ENCODE data around the gene DLX4. TPM values are rescaled to one million over a fixed set of nuclear protein-coding genes. Genes with fewer than 3 reads are reported as not detected.
A peak's percentile ranks its signal among the peaks of the same experiment; 100 is the strongest.

Gene DLX4
- total RNA-seq, 1 donor from 2014 or later: not detected

DNA sequence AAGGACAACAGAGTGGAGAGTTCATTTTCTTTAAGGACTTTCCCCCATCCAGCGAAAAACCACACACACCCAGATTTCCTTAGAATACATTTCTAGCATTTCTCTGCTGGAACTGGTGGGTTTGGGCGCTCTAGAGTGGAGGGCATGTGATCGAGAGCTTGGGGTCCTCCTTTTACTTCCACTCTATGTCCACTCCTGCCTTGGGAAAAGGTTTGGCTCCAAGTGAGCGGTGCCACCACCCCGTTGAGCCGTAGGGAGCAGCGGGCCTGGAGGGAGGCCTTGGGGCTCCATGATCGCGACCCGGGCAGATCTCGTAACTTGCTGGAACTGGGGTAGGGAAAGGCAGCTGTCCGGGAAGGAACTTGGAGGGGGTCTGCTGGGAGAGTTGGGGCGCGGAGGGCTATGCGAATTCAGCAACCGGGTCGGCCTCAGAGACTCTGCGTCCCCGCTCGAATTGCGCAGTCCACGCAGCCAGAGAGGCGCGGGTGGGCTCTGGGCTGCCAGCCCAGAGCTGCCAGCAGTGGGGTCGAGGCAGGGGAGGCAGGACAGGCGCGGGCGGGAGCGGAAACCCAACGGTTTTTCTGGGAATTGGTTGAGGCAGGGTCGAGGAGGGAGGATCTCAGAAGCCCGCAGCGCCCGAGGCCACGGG lies 2.3 kb downstream of the DLX4 start:
- Mint-ChIP-seq H3K36me3 (ENCODE audit: low read depth, unreplicated experiment) (no peaks in the 10 kb centered on the region), H3K27ac (ENCODE audit: unreplicated experiment) (peak overlapping the region; percentile 18), H3K27me3 (ENCODE audit: low read depth, unreplicated experiment) (peaks cover 89% of the 10 kb centered on the region), H3K4me1 (ENCODE audit: low read depth, unreplicated experiment) (no peaks in the 10 kb centered on the region), H3K4me3 (ENCODE audit: unreplicated experiment) (no peak overlapping the region), H3K9me3 (ENCODE audit: unreplicated experiment) (peaks cover 12% of the 10 kb centered on the region)
- peak overlapping the region; percentile 30 for H3K4me2 ChIP-seq (ENCODE audit: low read length)
- no peaks in the 10 kb centered on the region for H3K79me2 ChIP-seq (ENCODE audit: insufficient read depth, low read length)
- no peak overlapping the region for H2AFZ ChIP-seq (ENCODE audit: low read depth, low read length)
- no peak overlapping the region for H3K4me3 ChIP-seq (ENCODE audit: insufficient read depth, low read depth, low read length)
- H3K27me3 ChIP-seq (ENCODE audit: insufficient read depth, low read length): peaks cover 97% of the 10 kb centered on the region
- peaks cover 6% of the 10 kb centered on the region for H3K4me1 ChIP-seq (ENCODE audit: insufficient read depth, low read length)
- no peaks in the 10 kb centered on the region for H3K36me3 ChIP-seq (ENCODE audit: insufficient read depth, low read length)
- peaks cover 13% of the 10 kb centered on the region for H4K20me1 ChIP-seq (ENCODE audit: insufficient read depth, low read length)
- TF ChIP-seq EZH2 (IDR thresholded peaks at IDR 0.05; ENCODE audit: insufficient read depth, low read length): no peak
- TF ChIP-seq, protein P1, sequence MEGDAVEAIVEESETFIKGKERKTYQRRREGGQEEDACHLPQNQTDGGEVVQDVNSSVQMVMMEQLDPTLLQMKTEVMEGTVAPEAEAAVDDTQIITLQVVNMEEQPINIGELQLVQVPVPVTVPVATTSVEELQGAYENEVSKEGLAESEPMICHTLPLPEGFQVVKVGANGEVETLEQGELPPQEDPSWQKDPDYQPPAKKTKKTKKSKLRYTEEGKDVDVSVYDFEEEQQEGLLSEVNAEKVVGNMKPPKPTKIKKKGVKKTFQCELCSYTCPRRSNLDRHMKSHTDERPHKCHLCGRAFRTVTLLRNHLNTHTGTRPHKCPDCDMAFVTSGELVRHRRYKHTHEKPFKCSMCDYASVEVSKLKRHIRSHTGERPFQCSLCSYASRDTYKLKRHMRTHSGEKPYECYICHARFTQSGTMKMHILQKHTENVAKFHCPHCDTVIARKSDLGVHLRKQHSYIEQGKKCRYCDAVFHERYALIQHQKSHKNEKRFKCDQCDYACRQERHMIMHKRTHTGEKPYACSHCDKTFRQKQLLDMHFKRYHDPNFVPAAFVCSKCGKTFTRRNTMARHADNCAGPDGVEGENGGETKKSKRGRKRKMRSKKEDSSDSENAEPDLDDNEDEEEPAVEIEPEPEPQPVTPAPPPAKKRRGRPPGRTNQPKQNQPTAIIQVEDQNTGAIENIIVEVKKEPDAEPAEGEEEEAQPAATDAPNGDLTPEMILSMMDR (IDR thresholded peaks at IDR 0.05; ENCODE audit: insufficient read depth, low read depth, low read length): no peak
- no peaks in the 10 kb centered on the region for H3K9me3 ChIP-seq (ENCODE audit: insufficient read depth, low read depth, low read length)
- no peak for DNase-seq (ENCODE audit: low read depth)
- no peak overlapping the region for H3K27ac ChIP-seq (ENCODE audit: low read depth, low read length)
- H3K9ac ChIP-seq (ENCODE audit: low read length): no peak overlapping the region
- no peak for FAIRE-seq

DNA sequence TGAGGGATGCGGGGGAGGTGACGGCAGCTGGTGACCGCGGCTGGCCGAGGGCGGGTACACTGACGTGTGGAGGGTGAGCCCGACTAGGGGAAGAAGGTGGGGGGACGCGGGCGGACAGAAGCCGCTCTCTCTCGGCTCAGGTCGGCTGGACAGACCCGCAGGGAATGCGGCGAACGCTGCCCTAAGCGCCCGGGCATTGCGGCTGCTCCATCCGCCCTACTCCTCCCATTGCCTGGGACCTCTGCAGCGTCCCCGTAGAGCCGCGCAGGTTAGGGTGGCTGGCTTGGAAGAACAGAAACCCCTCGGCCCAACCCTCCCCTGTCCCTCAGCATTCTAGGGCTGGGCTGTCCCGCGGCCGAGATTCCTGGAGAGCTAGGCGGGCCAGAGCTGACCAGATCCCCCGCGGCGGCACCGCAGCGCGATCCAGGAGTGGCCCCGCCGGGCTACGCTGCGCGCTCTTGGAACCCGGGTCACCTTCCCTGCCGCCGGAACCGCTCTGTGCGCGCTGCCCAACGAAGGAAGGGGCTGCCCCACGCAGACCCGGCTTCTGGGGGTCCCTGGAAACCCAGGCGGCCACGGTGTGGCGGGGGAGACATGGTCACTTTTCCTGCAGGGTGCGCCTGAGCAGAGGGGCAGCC lies 3.0 kb downstream of the DLX4 start:
- Mint-ChIP-seq H3K36me3 (ENCODE audit: low read depth, unreplicated experiment) (no peaks in the 10 kb centered on the region), H3K4me3 (ENCODE audit: unreplicated experiment) (no peak overlapping the region), H3K4me1 (ENCODE audit: low read depth, unreplicated experiment) (no peaks in the 10 kb centered on the region), H3K9me3 (ENCODE audit: unreplicated experiment) (peaks cover 8% of the 10 kb centered on the region), H3K27me3 (ENCODE audit: low read depth, unreplicated experiment) (peaks cover 88% of the 10 kb centered on the region), H3K27ac (ENCODE audit: unreplicated experiment) (no peak overlapping the region)
- H3K9me3 ChIP-seq (ENCODE audit: insufficient read depth, low read depth, low read length): no peaks in the 10 kb centered on the region
- no peak overlapping the region for H3K9ac ChIP-seq (ENCODE audit: low read length)
- H2AFZ ChIP-seq (ENCODE audit: low read depth, low read length): no peak overlapping the region
- FAIRE-seq: no peak
- H3K79me2 ChIP-seq (ENCODE audit: insufficient read depth, low read length): no peaks in the 10 kb centered on the region
- peaks cover 94% of the 10 kb centered on the region for H3K27me3 ChIP-seq (ENCODE audit: insufficient read depth, low read length)
- peaks cover 6% of the 10 kb centered on the region for H3K4me1 ChIP-seq (ENCODE audit: insufficient read depth, low read length)
- H3K4me3 ChIP-seq (ENCODE audit: insufficient read depth, low read depth, low read length): no peak overlapping the region
- H4K20me1 ChIP-seq (ENCODE audit: insufficient read depth, low read length): peaks cover 13% of the 10 kb centered on the region
- no peak overlapping the region for H3K27ac ChIP-seq (ENCODE audit: low read depth, low read length)
- peak; percentile 98 for TF ChIP-seq EZH2 (IDR thresholded peaks at IDR 0.05; ENCODE audit: insufficient read depth, low read length)
- TF ChIP-seq, protein P1 (IDR thresholded peaks at IDR 0.05; ENCODE audit: insufficient read depth, low read depth, low read length): no peak
- H3K4me2 ChIP-seq (ENCODE audit: low read length): peak overlapping the region; percentile 30
- no peaks in the 10 kb centered on the region for H3K36me3 ChIP-seq (ENCODE audit: insufficient read depth, low read length)
- no peak for DNase-seq (ENCODE audit: low read depth)

All from astrocyte (in vitro differentiated cells and primary cell).